HG02840 (cell line): ENCODE results near the gene PCSK6.

Source experiments
- ATAC-seq: cut with Tn5 transposase; IDR thresholded peaks from one replicate; pipeline ENCODE4 v1.9.1; 2021; ENCODE audit warnings: mild to moderate bottlenecking, moderate library complexity, moderate number of reproducible peaks; ENCODE audit not compliant: unreplicated experiment, low FRiP score

PCSK6 gene

DNA sequence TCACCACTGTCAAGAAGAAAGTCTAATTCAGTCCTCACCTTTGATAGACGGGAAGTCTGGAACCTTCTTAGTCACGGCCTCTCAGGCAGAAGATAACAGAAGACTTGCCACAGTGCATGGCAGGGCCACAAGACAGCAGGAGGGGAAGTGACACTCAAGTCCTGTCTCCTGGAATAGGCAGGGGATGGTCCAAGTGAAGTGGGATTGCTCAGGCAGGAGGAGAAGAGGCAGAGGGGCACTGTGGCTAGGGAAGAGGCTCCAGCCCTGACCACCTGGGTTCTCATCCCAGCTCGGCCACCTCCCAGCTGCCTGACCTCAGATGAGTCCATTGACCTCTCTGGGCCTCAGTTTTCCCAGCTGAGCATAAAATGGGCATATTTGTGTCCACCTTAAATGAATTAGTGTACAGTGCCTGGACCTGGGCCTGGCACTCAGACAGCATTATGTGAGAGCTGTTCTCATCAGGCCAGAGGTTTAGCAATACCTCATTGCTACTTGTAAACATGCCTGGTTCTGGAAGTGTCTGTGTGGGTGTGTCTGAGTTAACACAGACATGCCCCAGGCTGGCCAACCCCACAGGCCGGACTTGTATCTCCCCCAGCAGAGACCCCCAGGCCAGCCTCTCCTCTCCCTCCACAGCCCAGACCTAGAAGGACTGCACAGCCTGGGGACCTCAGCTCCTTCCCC lies 11.5 kb upstream of the PCSK6 start:
- ATAC-seq: no peak

DNA sequence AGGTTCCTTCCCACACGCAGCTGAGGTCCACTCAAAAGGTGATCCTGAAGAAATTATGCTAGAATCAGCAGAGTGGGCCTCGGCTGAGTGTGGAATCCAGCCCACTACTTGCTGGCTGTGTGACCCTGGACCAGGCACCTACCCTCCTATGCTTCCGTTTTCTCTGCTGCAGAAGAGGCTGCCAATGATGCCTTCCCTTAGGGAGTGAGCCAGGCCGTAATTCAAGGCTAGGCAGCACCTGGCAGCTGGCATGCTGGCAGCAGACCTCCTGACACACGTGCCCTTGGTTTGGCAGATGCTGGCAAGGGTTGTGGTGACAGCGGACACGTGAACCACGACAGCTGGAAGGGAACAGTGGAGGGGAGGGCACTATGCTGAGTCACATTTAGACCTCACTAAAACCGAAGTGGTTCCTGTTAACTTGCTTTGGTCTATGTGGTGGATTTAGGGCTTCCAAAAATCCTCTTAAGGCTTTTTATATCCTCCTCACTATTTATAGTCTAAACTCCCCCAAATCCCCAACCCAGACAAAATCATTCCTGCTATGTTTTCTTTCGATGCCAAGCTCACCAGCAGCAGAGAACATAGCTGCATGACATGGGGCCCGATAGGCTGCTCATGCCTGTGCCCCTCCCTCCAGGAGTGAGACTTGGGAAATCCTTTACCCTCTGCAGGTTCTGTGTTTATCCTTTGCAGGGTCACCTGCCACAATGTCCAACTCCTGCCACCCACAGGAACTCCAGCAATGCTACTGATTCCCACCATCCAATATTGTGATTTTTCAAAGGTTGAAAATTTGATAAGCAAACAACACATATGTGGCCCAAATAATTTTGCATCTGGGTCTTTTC lies 10.6 kb upstream of the PCSK6 start:
- no peak for ATAC-seq

DNA sequence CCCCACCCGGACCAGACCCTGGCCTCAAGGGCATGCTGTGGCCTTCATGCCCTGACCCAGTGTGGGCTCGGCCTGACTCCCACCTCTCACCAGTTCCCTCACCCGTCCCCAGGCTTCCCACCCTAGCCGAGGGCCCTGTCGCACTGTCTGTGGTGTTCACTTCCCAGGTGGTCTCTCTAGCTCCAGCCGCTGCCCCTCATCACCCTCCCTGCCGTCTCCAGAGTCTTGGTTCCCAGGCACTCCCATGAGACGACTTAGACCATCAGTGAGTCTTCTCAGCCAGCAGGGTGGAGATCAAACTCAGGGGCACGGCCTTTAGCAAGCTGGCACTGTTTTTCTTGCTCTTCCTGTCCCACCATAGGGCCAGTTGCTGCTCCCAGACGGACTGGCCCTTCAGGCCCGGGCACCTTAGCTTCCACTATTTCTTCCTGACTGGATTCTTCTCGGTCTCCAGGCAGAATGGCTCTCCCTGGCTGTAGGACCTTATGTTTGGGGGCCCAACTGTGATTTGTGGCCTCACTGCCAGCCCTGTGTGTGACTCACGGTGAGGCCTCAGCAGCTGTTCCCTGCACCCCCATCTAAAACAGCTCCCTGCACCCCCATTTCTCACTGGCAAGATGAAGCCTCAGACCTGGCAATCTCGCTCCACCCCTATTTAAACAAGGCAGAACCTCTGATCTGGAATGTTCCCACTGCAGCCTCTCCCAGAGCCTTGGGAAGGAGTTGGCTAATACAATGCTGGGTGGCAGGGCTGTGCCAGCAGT lies 9.4 kb upstream of the PCSK6 start:
- ATAC-seq: no peak

DNA sequence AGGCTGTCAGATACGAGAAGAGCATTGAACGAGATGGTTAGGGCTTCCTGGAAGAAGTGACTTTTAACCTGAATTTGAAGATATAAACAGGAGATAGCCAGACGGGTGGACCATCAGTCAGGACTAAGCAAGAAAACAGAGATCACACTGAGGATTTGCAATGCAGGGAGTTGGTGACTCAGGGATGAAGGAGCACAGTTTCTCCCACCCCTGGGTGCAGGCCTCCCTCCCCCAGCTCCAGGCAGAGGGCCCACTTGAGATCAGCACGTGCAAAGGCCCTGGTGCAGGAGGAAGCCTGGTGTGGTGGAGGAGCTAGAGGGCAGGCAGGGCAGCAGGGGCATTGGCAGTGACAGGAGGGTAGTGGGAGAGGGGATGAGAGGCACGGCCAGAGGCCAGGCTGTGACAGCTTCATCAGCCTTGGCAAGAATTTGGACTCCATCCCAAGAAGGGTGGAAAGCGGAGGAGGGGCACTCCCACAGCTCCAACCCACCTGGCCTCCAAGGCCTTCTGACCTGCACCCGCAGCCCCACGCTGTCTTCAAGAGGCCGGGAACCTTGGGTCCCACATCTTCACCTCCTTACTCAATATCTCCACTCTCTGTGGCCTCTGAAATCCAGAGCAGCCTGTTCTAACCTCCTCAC lies 8.7 kb upstream of the PCSK6 start:
- ATAC-seq: no peak

DNA sequence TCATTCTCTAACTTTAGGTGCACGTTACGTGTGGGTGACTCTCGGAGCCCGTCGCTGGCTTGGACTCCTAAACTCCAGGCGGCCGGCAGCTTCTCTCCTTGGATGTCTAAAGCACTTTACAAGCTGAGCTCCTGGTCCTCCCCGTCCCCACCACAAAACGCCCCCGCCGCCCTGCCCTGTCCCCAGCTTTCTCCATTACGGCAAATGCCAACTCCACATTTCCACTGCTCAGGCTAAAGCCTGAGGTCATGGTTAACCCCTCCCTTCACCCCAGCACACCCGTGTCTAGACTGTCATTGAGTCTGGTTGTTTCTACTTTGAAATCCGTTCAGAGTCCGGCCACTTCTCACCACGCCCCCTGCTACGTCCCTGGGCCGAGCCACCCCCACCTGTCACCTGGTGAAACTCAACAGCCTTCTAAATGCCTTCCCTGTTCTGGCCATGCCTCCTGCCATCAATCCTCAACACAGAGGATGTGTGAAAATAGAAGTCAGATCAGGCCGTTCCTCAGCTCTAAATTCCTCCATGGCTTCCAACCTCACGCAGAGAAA lies 8.1 kb upstream of the PCSK6 start:
- no peak for ATAC-seq

DNA sequence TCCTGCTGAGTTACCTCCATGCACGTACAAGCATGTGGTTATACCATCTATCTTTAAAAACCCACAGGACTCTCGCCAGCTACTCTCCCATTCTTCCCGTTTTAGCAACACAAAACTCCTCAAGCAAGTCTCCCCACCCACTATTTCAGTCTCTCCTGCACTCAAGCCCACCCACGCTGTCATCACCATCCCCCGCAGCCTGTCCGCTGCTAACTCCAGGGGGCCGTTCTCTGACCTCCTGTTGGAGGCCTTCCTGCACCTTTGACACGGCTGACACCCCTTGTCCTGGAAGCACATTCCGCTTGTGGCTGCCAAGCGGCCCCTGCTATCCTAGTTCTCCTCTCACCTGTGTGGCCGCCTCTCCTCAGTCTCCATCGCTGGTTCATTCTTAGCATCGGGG lies 7.5 kb upstream of the PCSK6 start:
- no peak for ATAC-seq

DNA sequence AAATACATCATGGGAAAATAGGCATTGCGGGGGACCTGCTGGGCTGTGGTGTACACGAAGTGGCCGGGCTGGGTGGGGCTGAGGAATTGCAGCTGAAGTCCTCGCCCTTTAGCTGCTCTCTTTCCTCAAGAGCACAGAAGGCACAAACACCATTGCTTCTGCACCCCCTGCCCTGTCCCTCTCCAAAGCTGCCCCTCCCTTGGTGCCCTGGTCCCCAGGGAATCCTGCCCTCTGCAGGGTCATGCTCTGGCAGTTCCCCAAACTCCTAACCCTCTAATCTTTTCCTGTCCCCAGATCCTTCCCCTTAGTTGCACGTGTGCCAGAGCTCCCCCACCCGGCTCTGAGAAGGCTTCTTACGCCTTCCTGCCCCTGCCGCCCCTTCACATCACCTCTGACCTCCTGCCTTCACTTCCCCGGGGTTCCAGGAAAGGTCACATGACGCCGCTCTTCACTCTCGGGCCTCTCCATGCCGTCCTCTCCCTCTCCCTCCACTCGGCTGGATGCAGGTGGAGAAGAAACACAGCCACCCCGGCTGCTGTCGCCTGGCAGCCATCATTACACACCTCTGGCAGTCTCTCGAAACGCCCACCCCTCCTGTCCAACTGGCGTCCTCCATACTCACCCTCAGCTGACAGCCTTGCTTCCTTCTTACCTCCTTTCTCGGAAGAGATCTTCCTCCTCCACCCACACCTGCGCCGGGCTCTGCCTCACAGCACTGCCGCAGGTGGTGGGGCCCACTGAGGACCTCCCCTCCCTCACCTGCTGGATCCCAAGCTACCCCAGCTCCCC lies 6.9 kb upstream of the PCSK6 start:
- ATAC-seq: no peak

DNA sequence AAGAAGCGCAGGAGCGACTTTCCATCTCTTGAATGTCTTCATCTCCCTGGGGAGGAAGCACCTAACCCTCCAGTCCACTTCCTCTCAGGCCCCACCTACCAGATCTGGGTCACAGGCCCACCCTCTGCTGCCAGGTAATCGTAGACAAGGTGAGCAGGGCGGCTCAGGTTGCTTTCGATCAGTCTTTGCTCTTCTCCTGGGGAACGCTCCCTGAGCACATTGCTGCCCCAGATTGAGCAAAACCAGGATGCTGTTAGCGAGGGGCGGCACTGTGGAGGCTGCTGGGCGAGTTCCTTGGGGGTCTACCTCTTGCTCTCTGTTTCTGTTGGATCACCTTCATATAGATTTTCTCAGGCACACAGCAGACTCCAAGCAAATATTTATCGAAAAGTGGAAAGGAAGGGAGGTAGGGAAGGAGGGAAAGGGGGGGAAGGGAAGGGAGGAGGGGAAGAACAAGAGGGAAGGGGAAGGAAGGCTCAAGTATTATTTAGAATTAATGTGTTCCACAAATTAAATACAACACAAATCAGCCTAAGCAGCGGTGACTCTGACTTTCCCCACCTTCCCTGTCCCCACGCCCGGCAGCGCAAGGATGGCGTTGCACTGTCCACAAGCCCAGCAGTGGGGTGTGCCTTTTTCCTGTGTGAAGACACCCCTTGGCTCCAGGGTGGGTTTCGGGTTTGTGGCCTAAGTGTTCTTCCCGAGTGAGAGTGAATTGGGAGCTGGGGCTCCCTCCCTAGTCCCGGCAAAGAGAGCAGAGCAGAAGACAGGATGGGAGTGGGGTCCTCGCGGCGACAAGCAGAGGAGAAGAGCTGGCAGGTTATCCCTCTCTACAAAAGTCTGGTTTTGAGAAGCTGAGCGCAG lies 6.1 kb upstream of the PCSK6 start:
- ATAC-seq: no peak

DNA sequence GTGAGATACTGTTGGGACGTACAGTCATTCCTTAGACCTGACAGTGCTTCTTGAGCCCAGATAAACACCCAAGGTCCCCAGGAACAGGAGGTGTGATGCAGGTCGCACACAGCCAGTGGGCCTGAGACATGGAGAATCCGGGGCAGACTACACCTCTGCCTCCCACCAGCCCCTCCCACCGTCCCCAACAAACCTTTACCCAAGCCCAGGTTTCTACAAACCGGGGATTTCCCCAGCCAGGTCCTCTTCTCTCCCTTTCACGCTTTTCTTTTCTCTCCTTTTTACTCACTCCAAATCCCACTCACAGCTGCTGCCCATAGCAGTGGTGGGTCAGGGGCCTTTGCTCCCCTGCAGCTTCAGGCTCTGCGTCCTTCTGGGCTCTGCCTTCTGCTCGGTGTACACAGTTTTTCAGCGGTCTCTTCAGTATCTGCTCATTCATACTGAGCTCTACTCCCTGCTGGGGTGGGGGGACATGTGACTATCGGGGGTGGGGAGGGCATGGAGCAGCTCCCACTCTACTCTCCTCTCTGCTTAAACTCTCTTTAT lies 4.8 kb upstream of the PCSK6 start:
- no peak for ATAC-seq

DNA sequence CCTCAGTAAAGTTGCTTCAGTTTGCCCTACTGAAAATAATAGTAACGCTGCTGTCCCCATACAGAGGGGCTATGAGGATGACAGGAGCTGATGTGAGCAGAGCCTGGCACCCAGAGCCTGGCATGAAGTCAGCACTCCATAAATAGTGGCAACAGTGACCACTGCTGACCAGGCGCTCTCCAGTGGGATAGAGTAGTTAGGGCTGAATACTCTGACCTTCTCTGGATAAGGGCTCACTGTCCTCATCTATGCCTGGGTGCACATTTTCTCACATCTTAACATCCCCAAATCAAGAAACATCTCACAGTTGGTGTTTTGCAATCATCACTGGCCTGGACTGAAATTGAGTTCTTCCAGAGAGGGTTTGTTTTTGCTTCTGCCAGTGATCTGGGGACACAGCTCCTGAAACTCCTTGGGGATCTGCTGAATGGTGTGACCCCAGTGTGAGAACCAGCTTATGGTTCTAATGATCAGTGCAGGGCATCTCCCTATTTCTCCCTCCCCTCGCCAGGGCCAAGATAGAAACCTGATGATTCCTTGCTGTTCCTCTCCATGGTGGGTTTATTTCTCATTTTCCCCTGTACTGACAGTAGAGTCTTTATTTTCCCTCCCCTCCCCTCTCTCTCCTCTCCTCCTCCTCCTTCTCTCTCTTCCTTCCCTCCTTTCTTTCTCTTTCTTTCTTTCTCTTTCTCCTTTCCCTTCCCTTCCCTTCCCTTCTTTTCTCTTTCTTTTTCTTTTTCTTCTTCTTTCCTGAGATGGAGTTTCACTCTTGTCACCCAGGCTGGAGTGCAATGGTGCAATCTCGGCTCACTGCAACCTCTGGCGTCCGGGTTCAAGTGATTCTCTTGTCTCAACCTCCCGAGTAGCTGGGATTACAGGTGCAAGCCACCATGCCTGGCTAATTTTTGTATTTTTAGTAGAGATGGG lies 3.5 kb upstream of the PCSK6 start:
- no peak for ATAC-seq

DNA sequence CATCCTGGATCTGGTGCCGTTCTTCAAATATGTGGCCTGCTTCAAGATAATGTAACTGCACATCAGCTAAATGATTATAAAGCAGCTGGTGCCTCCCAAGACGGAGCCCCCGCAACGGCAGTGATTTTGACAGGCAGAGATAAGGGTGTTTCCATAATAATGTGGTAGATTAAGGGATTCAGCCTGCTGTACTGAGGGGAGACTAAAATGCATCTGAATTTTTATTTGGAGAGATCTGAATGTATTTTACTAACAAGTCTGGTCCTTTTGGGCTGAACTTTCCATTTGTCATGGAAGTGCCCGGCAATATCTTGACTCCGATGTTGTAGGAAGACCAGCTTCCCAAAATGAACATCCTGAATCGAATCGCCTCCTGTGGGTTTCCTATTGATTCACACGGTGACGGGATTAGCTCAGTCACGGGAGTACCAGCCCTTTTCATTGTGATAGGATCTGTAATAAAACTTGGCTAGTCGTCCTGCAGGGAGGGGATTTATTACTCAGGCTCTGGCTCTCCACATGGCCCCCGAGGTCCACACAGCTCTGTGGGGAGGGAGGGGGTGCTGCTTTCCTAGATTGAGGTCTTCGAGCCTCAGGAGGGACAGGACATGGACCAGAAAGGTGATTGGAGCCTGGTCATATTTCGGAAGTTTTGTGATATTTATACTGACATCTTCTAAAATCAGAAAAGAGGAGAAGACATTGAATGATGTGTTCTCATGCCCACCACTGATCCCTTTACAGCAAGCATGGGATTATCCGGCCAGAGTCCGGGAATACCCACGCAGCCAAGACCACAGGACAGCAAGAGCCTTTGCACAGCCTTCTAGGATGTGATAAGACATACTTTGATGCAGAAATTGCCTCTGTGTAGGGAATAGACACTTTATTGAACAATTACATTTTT lies 2.5 kb upstream of the PCSK6 start:
- no peak for ATAC-seq

DNA sequence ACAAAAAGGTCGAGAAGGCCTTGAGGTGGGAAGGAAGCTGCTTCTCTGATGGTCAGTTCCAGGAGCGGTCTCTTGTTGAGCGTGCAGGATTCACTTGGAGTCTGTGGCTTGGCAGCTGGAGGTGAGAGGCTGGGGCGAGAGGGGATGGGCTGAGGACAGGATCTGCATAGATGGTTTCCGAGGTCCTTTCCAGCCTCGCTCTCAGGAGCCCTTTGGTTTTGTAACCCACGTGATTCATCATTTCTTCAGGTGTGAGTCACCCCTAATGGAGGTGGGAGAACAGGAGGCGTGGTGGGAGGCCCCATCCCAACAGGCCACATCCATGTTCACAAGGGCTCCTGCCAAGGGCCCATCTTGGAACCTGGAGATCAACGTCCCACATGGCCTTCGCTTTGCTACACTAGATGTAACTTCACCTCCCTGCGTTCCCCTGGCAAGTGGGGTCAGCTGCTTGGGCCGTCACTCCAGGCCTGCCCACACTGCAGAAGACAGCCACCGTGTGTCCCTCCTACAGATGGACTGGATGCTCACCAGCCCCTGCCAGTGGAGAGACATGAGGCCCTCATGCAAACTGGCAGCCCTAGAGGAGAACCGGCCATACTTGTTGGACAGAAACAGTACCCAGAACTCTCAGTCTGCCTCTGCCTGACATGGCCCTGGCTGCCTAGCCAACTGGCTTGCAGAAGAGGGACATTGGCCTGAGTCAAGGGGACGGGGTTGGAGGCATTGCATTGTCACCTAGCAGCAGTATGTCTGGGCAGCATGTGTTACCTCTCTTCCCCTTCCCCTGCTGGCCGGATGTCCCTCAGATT lies 1.6 kb upstream of the PCSK6 start:
- no peak for ATAC-seq

DNA sequence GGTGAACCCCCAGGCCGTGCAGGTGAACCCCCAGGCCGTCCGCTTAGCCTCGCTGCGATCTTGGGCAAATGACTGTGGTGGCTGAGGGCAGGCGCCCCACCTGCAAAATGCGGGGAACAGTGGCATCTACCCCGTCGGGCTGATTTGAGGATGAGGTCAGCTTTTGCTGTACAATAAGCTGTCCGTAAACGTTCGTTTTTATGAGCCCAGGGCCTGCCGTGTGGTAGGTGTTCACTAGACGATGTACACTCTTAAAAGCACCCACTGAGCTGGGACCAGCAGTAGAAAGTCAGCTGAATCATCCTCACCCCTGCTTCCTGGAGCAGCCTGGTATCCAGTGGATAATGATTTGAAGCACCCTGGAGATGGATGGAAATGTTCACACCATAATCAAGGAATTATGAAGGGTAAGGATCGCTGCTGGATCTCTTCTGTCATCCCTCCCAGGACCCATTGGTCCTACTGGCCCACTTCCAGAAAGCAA lies 943 bp upstream of the PCSK6 start:
- ATAC-seq: no peak

DNA sequence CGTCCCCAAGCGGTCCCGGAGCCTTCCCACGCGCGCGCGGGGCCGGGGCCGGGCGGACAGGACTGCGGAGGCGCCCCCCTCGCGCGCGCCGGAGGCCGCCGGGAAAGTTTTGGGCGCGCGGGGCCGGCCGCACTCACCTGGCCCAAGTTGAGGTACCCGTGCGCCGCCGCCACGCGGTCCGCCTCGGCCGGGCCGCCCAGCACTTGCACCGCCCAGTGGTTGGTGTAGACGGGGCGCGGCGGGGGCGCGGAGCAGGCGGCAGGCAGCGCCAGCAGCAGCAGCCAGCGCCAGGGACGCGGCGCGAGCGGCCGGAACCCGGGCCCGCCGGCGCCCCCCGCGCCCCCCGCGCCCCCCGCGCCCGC lies 289 bp downstream of the PCSK6 start:
- ATAC-seq: no peak

DNA sequence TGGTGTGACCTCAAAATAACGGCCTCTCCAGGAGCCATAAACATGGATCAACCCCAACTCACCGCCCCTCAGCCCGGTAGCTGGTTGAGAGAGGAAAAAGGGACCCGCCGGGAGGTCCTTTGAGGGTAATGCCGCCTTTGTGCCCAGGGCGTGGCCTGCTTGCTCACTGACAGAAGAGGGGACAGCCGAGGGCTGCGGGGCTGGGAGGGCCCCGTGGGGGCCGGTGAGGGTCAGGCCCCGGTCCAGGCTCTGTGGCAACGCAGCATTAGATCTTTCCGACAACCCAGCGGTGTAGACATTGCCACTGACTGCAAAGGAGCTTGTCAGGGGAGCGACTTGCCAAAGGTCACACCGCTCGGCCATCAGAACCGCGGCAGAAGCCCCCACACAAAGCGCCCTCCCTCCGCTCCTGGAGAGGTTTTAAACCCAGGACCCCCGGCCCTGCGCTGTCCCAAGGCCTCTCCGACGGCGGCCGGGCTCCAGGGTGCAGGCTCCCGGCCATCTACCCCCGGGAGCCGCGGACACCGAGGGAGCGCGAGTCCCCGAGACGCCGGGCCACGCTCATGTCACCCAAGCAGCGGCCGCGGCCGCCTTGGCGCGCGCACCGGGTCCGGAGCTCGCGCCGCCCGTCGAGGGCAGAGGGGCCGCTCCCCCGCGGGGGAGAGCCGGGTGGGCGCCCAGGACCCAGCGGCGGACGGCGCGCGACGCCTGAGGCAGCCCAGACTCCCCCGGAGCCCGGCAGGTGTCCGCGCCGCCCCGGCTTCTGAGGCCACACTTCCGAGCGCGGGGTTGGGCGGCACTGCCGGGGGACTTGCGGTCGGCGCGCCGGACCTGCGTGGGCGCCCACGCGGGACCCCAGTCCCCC lies 975 bp downstream of the PCSK6 start:
- no peak for ATAC-seq
